Stomach (tissue), 4 donors: ENCODE results near the gene ZNF574.

Experiments used
- EP300 ChIP-seq: sonication (generic); formaldehyde crosslinking; IDR thresholded peaks from one replicate; pipeline ENCODE4 v1.6.1; 2017; ENCODE audit warnings: antibody characterized with exemption
- POLR2A ChIP-seq, 4 donors: fragments of 450-650 bp; IDR thresholded peaks; one replicate each; pipeline ENCODE4 v1.6.1; 2016; ENCODE audit warnings: antibody characterized with exemption in 4 of 4, control low read depth in 2 of 4, mild to moderate bottlenecking in 1 of 4, moderate library complexity in 1 of 4
- POLR2AphosphoS5 ChIP-seq, 3 donors: sonication (generic); formaldehyde crosslinking; IDR thresholded peaks; one replicate each; pipeline ENCODE4 v1.6.1; 2016; ENCODE audit warnings: antibody characterized with exemption in 3 of 3
- TF ChIP-seq, protein P1 (sequence below), 7 experiments: fragments of 450-650 bp in 4 of 7; fragments of 200-600 bp in 3 of 7; sonication (generic) in 3 of 7; IDR thresholded peaks; one replicate each; pipeline ENCODE4 v1.5.1; 2016 to 2019; ENCODE audit warnings: antibody characterized with exemption in 7 of 7, control low read depth in 2 of 7, mild to moderate bottlenecking in 1 of 7

GRCh38 chr19:42116308-42117075 lies 40.5 kb downstream of the ZNF574 start:
- TF ChIP-seq EP300 (no peak), POLR2A (IDR thresholded peaks at IDR 0.05) (no peak), POLR2AphosphoS5 (IDR thresholded peaks at IDR 0.05) (no peak)
- TF ChIP-seq, protein P1, sequence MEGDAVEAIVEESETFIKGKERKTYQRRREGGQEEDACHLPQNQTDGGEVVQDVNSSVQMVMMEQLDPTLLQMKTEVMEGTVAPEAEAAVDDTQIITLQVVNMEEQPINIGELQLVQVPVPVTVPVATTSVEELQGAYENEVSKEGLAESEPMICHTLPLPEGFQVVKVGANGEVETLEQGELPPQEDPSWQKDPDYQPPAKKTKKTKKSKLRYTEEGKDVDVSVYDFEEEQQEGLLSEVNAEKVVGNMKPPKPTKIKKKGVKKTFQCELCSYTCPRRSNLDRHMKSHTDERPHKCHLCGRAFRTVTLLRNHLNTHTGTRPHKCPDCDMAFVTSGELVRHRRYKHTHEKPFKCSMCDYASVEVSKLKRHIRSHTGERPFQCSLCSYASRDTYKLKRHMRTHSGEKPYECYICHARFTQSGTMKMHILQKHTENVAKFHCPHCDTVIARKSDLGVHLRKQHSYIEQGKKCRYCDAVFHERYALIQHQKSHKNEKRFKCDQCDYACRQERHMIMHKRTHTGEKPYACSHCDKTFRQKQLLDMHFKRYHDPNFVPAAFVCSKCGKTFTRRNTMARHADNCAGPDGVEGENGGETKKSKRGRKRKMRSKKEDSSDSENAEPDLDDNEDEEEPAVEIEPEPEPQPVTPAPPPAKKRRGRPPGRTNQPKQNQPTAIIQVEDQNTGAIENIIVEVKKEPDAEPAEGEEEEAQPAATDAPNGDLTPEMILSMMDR (IDR thresholded peaks at IDR 0.05): no peak
